Epithelial cell of esophagus (primary cell): ENCODE data around the gene UQCC2.

Experiments
- DNase-seq: peaks from one replicate; pipeline ENCODE4 v3.0.0; 2010; ENCODE audit warnings: low read depth
- H3K4me3 ChIP-seq: 2 replicates; pipeline ENCODE4 v1.5.1; 2011; ENCODE audit warnings: mild to moderate bottlenecking, low read length, control low read depth
- TF ChIP-seq, protein P1 (sequence below): IDR thresholded peaks from 2 replicates; pipeline ENCODE4 v1.5.1; 2011; ENCODE audit warnings: low read depth, mild to moderate bottlenecking, low read length, control low read depth, inconsistent platforms; ENCODE audit not compliant: insufficient read depth; ENCODE audit errors: missing control alignments

Gene UQCC2

DNA sequence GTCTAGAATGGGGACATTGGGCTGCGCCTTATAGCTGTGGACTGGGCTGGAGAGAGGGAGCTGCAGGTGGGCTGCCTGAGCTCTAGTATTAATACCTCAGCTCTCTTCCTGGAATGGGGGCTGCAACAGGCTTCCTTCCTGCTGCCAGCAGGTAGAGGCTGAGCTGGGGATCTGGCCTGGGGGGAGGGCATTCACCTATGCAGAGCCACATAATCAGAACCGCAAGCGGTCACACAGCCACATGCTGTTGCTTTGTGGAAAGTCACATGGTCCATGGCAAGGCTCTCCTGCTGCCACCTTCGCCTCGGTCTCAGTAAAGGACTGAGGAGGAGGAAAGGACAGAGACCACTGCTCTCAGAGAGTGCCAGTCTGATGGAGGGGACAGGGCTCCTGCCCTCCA, 54.7 kb downstream of the UQCC2 start:
- TF ChIP-seq, protein P1, sequence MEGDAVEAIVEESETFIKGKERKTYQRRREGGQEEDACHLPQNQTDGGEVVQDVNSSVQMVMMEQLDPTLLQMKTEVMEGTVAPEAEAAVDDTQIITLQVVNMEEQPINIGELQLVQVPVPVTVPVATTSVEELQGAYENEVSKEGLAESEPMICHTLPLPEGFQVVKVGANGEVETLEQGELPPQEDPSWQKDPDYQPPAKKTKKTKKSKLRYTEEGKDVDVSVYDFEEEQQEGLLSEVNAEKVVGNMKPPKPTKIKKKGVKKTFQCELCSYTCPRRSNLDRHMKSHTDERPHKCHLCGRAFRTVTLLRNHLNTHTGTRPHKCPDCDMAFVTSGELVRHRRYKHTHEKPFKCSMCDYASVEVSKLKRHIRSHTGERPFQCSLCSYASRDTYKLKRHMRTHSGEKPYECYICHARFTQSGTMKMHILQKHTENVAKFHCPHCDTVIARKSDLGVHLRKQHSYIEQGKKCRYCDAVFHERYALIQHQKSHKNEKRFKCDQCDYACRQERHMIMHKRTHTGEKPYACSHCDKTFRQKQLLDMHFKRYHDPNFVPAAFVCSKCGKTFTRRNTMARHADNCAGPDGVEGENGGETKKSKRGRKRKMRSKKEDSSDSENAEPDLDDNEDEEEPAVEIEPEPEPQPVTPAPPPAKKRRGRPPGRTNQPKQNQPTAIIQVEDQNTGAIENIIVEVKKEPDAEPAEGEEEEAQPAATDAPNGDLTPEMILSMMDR: no peak
- no peak for DNase-seq
- no peak overlapping the region for H3K4me3 ChIP-seq

DNA sequence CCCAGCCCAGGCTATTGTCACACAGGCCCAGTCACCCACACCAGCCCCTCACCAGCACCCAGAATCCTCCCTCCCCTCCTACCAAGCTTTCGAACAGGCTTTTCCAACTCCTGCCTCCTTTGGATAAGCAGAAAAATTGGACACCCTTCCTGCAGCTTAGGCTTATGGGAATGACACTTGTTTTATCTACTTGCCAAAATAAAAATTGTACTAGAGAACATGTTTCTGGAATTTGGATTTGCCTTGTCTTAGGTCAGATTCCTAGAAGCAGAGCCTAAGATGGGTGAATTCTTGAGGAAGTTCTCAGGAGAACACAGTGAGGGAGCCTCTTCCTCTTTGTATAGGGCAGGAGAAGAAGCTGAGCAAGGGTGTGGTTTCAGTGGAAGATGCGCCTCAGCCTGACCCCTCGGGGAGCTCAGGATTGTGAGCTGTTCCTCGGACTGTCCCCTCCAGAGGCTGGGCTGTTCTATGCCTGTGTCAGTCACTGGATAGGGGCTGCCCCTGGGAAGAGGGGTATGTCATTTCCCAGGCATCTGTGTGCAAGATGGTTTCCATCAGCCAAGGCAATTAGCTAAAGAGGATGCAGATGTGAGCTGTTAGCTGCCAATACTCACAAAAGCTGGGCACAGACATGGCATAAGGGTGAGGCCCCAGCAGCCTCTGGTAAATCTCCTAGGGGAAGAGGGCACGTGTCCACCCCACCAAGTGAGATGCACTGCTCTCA, 56.5 kb downstream of the UQCC2 start:
- no peak overlapping the region for H3K4me3 ChIP-seq
- DNase-seq: no peak
- TF ChIP-seq, protein P1: no peak

DNA sequence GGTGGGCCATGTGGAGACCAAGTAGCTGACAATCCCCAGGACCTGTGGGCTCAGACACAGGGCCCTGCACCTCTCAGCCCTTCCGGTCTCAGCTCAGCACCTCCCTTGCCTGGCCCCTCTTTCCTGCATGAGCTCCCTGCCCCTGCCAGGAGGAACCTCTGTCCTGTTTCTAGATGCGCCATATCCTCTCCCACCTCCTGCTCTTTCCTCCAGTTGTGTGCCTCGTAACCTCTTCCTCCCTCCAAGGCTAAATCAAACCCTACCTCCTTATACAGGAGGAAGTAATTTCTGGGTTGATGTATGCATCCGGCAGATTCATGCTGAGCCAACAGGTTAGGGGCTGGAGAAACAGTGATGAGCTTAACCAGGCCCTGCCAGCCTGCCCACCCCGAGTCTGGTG, 59.5 kb downstream of the UQCC2 start:
- no peak for DNase-seq
- no peak overlapping the region for H3K4me3 ChIP-seq
- TF ChIP-seq, protein P1: no peak

GRCh38 chr6:33651403-33651802, 60.1 kb downstream of the UQCC2 start:
- DNase-seq: no peak
- TF ChIP-seq, protein P1: no peak
- H3K4me3 ChIP-seq: no peak overlapping the region
